Bronchial smooth muscle cell (primary cell): ENCODE data around the gene PRAMEF17. TPM values are rescaled to one million over a fixed set of nuclear protein-coding genes. Genes with fewer than 3 reads are reported as not detected.

Experiments
- total RNA-seq: library from RNA; depleted of rRNA; stranded (reverse); fragments of >200 nt; gene quantifications from 2 replicates; pipeline ENCODE4 v1.2.1, GENCODE V29; 2014

The PRAMEF17 gene, protein sequence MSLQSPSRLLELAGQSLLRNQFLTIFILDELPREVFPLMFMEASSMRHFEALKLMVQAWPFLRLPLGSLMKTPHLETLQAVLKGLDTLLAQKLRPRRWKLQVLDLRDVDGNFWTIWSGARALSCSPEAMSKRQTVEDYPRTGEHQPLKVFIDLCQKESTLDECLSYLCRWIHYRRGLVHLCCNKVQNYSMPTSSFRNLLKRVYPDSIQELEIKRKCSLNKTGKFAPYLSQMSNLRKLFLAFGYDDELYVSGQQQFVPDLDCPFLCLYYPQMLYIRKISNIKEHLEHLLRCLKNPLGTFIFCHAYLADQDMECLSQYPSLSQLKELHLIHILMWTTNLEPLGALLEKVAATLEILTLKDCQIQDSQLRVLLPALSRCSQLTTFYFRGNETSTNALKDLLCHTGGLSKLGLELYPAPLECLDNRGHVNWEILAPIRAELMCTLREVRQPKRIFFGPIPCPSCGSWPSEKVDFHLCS
- not detected in 2 replicates for total RNA-seq

DNA sequence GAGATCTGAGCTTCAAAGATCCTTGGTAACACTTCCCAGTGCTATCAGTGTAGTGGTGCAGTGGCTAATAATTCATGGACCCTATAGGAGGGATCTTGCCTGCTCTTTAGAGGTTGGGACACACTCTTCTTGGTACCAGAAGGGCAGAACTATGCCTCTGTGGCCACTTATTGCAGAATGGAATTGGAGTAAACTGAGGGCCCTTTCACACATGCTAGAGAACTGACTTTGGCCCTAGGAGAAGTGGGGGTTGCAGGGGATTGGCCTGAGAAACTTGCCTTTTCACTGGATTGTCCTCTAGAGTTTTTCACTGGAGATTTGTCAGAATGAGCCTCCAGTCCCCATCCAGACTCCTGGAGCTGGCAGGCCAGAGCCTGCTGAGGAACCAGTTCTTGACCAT, at the start of gene PRAMEF17:
Gene PRAMEF17, plus strand, starts transcription at position 301 of the 400 bp plus-strand sequence. Its CDS starts 26 bp downstream, at position 327.

DNA sequence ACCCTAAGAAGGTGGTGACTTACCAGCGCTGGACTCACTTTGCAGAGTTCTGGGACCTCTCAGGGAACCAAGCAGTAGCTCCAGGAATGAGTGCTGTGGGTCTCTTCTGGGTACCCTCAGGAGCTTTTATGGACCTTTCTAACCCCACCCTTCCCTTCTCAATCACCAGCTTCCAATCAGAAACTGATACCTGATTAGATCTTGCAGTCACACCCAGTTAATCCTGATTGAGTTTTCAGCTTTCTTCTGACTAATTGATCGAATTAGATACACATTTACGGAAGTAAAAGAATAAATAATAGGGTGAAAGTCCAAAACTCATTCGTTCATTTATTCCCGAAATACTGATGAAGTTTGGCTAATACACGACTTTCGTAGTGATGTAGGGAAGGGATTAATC, 42.4 kb upstream of the PRAMEF17 start, which contains the start of gene PRAMEF14:
Gene PRAMEF14, minus strand, starts transcription at position 101 of the 400 bp plus-strand sequence. CDS start 1,820 bp downstream, outside the sequence.

DNA sequence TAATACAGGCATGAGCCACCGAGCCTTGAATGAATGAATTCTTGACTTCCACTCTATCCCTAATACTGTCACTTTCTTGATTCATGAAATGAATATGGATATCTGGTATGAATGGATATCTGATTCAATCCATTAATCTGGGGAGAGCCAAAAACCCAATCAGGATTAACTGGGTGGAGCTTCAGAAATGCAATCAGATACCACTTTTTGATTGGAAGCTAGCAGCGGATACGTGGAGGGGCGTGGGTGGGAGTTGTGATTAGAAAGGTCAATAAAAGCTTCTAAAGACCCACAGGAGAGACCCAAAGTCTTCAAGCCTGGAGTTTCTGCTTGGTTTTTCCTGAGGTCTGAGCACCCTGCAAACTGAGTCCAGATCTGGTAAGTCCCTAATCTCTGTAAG, 20.7 kb downstream of the PRAMEF17 start, which contains the start of gene PRAMEF20:
Gene PRAMEF20, plus strand, starts transcription at position 301 of the 400 bp plus-strand sequence. CDS start 5,905 bp downstream, outside the sequence.

Other genes starting within 250 kb of the PRAMEF17 start
- not detected in 2 replicates for gene PRAMEF26, start 233.6 kb upstream of the PRAMEF17 start, total RNA-seq
- not detected in 2 replicates for gene HNRNPCL4, start 224.0 kb upstream of the PRAMEF17 start, total RNA-seq
- not detected in 2 replicates for gene PRAMEF9, start 217.8 kb upstream of the PRAMEF17 start, total RNA-seq
- not detected in 2 replicates for gene PRAMEF13, start 188.2 kb upstream of the PRAMEF17 start, total RNA-seq
- gene PRAMEF18, start 163.5 kb upstream of the PRAMEF17 start, total RNA-seq = not detected in 2 replicates
- gene PRAMEF5, start 135.4 kb upstream of the PRAMEF17 start, total RNA-seq = not detected in 2 replicates
- gene PRAMEF8, start 104.5 kb upstream of the PRAMEF17 start, total RNA-seq = not detected in 2 replicates
- gene PRAMEF33, start 86.1 kb upstream of the PRAMEF17 start, total RNA-seq = not detected in 2 replicates
- not detected in 2 replicates for gene PRAMEF15, start 74.1 kb upstream of the PRAMEF17 start, total RNA-seq
- gene PRAMEF14, start 42.5 kb upstream of the PRAMEF17 start, total RNA-seq = not detected in 2 replicates
- gene PRAMEF19, start 17.7 kb upstream of the PRAMEF17 start, total RNA-seq = not detected in 2 replicates
- not detected in 2 replicates for gene PRAMEF20, start 20.8 kb downstream of the PRAMEF17 start, total RNA-seq
- gene LRRC38, start 124.4 kb downstream of the PRAMEF17 start, total RNA-seq = not detected in 2 replicates
- gene PDPN, start 194.2 kb downstream of the PRAMEF17 start, total RNA-seq = 0.86 and 1.1 TPM in 2 replicates